ENCODE results near the gene MAD1L1.

The MAD1L1 gene

GRCh38 chr7:2053395-2053794 lies 179.3 kb downstream of the MAD1L1 start:
- no peak for DNase-seq

DNA sequence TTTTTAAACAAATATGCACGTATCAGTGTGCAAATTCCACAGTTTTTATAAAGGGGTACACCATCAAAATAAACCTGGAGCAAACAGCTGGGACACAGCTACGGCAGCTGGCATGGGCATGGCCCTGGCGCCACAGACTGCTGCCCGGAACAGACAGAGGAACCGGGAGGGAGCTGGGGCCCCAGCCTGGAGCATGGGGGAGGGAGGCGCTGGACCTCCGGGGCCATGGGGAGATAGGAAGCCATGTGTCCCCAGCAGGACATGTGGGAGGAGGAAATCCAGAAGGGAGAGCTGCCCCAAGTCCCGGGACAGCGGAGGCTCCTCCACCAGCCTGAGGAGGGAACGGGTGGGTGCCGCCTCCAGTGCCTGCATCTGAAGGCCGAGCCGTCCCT lies 180.1 kb downstream of the MAD1L1 start:
- DNase-seq: no peak

DNA sequence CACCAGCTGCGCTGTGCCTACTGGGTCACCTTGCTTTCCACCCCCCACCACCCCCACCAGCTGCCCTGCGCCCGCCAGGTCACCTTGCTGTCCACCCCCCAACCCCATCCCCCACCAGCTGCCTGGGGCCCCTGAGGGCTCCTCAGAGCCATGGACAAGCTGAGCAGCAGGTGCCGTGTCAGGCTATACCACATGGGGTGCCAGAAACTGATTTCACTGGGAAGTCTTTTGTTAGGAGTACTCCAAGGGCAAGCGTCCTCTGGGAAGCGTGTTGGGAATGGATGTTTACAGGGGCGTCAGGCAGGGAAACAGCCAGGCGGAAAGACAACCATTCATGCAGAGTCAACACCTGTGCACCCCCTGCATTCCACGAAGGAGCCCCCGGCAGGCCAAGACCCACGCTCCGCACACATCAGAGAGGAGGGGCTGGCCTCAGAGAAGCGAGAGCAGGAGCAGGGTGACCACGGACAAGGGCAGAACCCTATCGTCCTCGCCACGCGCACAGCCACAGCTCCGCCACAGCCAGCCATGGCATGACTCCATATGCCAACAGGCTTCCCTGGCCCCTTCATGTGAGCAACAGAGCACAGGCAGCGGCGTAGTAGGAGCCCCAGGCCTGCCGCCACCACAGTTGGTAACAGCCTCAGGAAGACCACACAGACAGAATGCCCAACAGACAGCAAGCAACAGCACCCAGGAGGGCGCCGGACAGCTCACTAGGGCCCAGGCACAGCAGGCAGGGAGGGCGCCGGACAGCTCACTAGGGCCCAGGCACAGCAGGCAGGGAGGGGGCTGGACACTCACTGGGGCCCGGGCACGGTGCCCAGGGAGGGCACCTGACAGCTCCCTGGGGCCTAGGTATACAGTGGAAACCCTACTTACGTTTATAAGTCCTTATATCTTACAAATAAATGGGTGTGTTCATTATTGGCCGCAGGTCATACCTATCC lies 180.8 kb downstream of the MAD1L1 start:
- no peak for DNase-seq

DNA sequence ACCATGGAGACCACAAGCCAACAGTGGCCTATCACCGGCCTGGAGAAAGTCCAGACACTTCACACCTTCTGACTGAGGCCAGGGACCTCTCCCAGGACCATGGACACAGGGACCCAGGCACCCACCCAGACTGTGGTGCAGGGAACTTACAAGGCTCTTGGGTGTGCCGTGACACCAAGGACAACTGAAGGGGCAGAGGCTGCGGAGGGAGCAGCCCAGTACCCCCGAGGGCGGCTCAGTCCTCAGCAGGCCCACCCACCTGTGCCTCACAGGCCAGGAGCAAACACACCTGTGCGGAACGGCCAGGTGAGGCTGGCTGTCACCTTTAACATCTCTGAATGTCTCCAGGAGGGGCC lies 182.3 kb downstream of the MAD1L1 start:
- no peak for DNase-seq

DNA sequence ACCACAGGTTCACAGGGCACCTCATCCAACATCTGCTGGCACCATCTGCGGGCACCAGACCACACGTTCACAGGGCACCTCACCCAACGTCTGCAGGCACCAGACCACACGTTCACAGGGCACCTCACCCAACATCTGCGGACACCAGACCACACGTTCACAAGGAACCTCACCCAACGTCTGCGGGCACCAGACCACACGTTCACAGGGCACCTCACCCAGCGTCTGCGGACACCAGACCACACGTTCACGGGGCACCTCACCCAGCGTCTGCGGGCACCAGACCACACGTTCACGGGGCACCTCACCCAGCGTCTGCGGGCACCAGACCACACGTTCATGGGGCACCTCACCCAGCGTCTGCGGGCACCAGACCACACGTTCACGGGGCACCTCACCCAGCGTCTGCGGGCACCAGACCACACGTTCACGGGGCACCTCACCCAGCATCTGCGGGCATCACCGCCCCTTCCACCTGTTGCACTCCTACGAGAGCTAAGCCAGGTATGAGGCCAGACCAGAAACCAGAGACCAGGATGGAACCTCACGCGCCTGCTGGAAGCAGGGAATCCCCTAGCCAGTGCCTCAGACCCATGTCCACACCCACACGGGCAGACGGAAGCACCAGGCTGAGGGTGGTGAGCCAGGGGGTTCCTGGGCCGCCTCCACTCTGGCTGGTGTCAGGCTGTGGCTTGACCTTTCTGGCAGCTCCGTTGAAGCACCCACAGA lies 182.8 kb downstream of the MAD1L1 start:
- DNase-seq: peak; percentile 36

DNA sequence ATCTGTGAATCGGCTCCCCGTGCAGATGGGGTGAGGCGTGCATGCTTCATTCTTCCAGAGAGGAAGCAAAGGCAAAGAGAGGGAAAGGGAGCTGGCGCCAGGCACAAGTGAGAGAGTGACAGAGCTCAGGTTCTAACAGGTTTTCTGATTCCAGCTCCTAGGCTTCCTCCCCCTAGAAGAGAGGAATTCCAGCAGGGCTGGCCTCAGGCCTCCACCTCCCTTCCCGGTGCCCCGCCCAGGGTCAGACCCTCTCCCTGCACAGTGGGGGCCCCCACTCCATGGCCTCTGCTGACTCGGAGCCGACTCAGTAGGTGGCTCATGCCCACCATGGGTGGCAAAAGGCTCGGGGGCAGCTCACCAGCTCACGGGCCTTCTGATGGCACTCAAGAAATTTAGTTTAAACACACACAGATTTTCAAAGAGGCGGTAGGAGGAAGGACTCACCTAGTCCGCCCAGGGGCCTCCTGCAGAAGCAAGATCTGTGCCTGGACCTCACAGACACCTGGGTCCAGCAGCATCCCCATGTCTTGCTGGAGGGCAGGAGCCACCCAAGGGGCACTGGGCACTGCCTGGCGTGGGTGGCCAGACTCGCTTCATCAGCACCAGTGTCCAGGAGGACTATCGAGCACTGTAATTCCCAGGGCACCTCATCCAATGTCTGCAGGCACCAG lies 183.5 kb downstream of the MAD1L1 start:
- DNase-seq: no peak

- DNase-seq: no peak
Observed at GRCh38 chr7:2048531-2048930, 184.2 kb downstream of the MAD1L1 start.

GRCh38 chr7:2048006-2048405 lies 184.7 kb downstream of the MAD1L1 start:
- no peak for DNase-seq

- DNase-seq: no peak
Observed at GRCh38 chr7:2046581-2047565, 185.9 kb downstream of the MAD1L1 start.

GRCh38 chr7:2045559-2046405 lies 187.0 kb downstream of the MAD1L1 start:
- DNase-seq: no peak

DNA sequence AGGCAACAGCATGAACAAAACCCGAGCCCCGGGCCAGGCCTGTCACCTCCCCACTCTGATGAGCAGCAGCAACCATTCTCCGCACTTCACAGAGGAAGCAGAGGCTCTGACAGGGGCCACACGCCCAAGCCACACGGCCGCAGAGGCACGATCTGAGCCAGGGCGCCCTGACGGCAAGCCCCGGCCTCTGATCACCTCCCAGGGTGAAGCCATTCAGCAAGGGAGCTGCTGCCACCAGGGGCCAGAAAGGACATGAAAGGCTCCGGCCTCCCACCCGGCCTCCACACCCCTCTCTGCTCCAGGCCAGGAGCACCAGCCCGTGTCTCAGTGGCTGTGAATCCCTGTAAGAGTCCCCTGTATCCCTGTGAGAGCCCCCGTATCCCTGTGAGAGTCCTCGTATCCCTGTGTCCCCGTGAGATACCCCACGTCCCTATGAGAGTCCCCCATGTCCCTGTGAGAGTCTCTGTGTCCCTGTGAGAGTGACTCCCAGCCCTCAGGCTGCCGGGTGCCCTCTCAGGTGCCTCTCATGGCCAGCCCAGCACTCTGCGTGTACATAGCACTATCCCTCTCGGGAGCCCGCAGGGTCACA lies 187.8 kb downstream of the MAD1L1 start:
- no peak for DNase-seq

GRCh38 chr7:2044311-2044882 lies 188.3 kb downstream of the MAD1L1 start:
- no peak for DNase-seq

GRCh38 chr7:2043316-2044039 lies 189.3 kb downstream of the MAD1L1 start:
- DNase-seq: no peak

GRCh38 chr7:2042650-2043049 lies 190.1 kb downstream of the MAD1L1 start:
- no peak for DNase-seq

- DNase-seq: no peak
Observed at GRCh38 chr7:2041496-2042367, 191.0 kb downstream of the MAD1L1 start.

GRCh38 chr7:2040893-2041270 lies 191.9 kb downstream of the MAD1L1 start:
- no peak for DNase-seq

DNA sequence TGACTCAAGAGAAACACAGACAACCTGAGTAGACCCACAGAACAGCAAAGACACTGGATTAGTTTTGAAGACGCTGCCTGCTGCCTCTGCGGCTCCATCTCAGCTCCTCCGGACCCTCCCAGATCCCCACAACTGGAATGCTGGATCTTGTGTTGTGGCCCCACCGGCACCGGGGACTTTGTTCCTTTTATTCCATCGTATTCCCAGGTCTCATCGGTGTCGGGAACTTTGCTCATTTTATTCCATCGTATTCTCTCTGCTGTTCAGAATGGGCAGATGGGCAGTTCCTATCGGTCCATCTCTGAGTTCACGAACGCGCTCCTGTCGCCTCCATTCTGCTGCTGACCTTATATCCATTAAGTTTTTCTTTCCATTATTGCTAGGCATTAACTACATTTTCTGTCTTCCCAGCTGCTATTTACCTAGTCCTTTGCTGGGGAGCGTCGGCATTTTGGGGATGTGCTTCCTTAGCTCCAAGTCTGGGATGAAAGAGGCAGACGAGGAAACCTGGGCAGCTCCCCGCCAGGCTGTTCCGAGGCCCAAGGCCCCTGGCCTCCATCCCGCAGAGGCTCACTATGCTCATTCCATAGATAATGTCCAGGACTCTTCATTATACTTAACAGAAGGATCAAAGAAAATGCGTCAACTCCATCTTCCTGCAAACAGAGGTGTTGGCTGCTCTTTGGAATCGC lies 192.4 kb downstream of the MAD1L1 start:
- no peak for DNase-seq

Measured in CD4-positive, alpha-beta T cell treated with Interleukin-10 for 1 hour (primary cell).